ENCODE measurements around the gene RHO.
"Not testable (repeated sequence)": the region's sequence is repeated elsewhere in the genome, so short reads cannot be mapped to it uniquely, and the experiment has no call there.

Gene RHO

GRCh38 chr3:129500334-129500658, 28.1 kb upstream of the RHO start:
- DNase-seq: no peak

- DNase-seq: no peak
These were observed 26.8 kb upstream of the RHO start for GRCh38 chr3:129501630-129502029.

- DNase-seq: no peak
These were observed 25.6 kb upstream of the RHO start for GRCh38 chr3:129502641-129503408.

- no peak for DNase-seq
These were observed 24.8 kb upstream of the RHO start for GRCh38 chr3:129503471-129504291.

- DNase-seq: no peak
These were observed 23.9 kb upstream of the RHO start for GRCh38 chr3:129504471-129505100.

- DNase-seq: no peak
These were observed 23.1 kb upstream of the RHO start for GRCh38 chr3:129505341-129505740.

- no peak for DNase-seq
These were observed 22.2 kb upstream of the RHO start for GRCh38 chr3:129506231-129506742.

GRCh38 chr3:129507181-129507831, 21.1 kb upstream of the RHO start:
- DNase-seq: no peak

- no peak for DNase-seq
These were observed 15.8 kb upstream of the RHO start for GRCh38 chr3:129512595-129512994.

GRCh38 chr3:129513705-129514104, 14.7 kb upstream of the RHO start:
- no peak for DNase-seq

GRCh38 chr3:129514110-129514509, 14.3 kb upstream of the RHO start:
- DNase-seq: no peak

- DNase-seq: no peak
These were observed 13.9 kb upstream of the RHO start for GRCh38 chr3:129514563-129514962.

GRCh38 chr3:129515108-129515820, 13.2 kb upstream of the RHO start:
- not testable (repeated sequence) for DNase-seq

GRCh38 chr3:129515821-129516432, 12.5 kb upstream of the RHO start:
- not testable (repeated sequence) for DNase-seq

GRCh38 chr3:129517516-129517915, 10.9 kb upstream of the RHO start:
- no peak for DNase-seq

GRCh38 chr3:129518038-129518561, 10.3 kb upstream of the RHO start:
- no peak for DNase-seq

- DNase-seq: no peak
These were observed 9.9 kb upstream of the RHO start for GRCh38 chr3:129518581-129518980.

- DNase-seq: no peak
These were observed 9.0 kb upstream of the RHO start for GRCh38 chr3:129519449-129519848.

GRCh38 chr3:129519896-129520715, 8.3 kb upstream of the RHO start:
- DNase-seq: no peak

GRCh38 chr3:129520960-129521359, 7.5 kb upstream of the RHO start:
- DNase-seq: no peak

GRCh38 chr3:129521611-129522010, 6.8 kb upstream of the RHO start:
- DNase-seq: no peak
